Fibroblast of lung (primary cell): ENCODE results near the gene SLC25A27. TPM values are rescaled to one million over a fixed set of nuclear protein-coding genes. Genes with fewer than 3 reads are reported as not detected.

Source experiments
- DNase-seq, 2 donors: peaks; one replicate each; pipeline versions ENCODE4 v3.0.0 to v3.0.0-alpha.2; 2010; ENCODE audit warnings: low read depth in 2 of 2
- H2AFZ ChIP-seq: 2 replicates; pipeline ENCODE4 v1.5.1; 2012; ENCODE audit warnings: low read length, control low read depth, inconsistent platforms
- H3K27ac ChIP-seq: 2 replicates; pipeline ENCODE4 v1.5.1; 2011; ENCODE audit warnings: low read length, control low read depth; ENCODE audit not compliant: insufficient read depth
- H3K27me3 ChIP-seq: 2 replicates; pipeline ENCODE4 v1.5.1; 2011; ENCODE audit warnings: mild to moderate bottlenecking, low read length; ENCODE audit not compliant: control insufficient read depth, insufficient read depth
- H3K36me3 ChIP-seq: 2 replicates; pipeline ENCODE4 v1.5.1; 2011; ENCODE audit warnings: low read length; ENCODE audit not compliant: control insufficient read depth, insufficient read depth
- H3K4me1 ChIP-seq: 2 replicates; pipeline ENCODE4 v1.5.1; 2011; ENCODE audit warnings: low read length; ENCODE audit not compliant: control insufficient read depth, insufficient read depth; ENCODE audit errors: extremely low read depth
- H3K4me2 ChIP-seq: 2 replicates; pipeline ENCODE4 v1.5.1; 2011; ENCODE audit warnings: low read length, control low read depth; ENCODE audit not compliant: insufficient read depth; ENCODE audit errors: extremely low read depth
- H3K4me3 ChIP-seq, 4 experiments: fragments of 200-600 bp in 1 of 4; sonication (generic) in 1 of 4; replicated peaks in 1 of 4; 2 replicates each; pipeline ENCODE4 v1.5.1; 2011 to 2016; ENCODE audit warnings: low read length in 4 of 4, low read depth in 3 of 4, mild to moderate bottlenecking in 3 of 4, control low read depth in 2 of 4, inconsistent platforms in 1 of 4, mixed read lengths in 1 of 4; ENCODE audit not compliant: insufficient read depth in 1 of 4; ENCODE audit errors: control extremely low read depth in 1 of 4
- H3K79me2 ChIP-seq: 2 replicates; pipeline ENCODE4 v1.5.1; 2012; ENCODE audit warnings: mild to moderate bottlenecking, low read length, inconsistent platforms; ENCODE audit not compliant: control insufficient read depth, insufficient read depth
- H3K9ac ChIP-seq: 2 replicates; pipeline ENCODE4 v1.5.1; 2011; ENCODE audit warnings: mild to moderate bottlenecking, low read length, control low read depth; ENCODE audit not compliant: insufficient read depth
- H3K9me3 ChIP-seq: 2 replicates; pipeline ENCODE4 v1.5.1; 2012; ENCODE audit warnings: low read depth, low read length; ENCODE audit not compliant: control insufficient read depth, insufficient read depth
- H4K20me1 ChIP-seq: 2 replicates; pipeline ENCODE4 v1.5.1; 2011; ENCODE audit warnings: low read length; ENCODE audit not compliant: control insufficient read depth, insufficient read depth; ENCODE audit errors: extremely low read depth
- EZH2 ChIP-seq: IDR thresholded peaks from 2 replicates; pipeline ENCODE4 v1.5.1; 2012; ENCODE audit warnings: low read length, control low read depth, mild to moderate bottlenecking; ENCODE audit errors: missing control alignments
- polyA plus RNA-seq, 2 donors: library from polyadenylated mRNA; depleted of rRNA in 1 of 2; stranded (reverse) in 1 of 2; unstranded in 1 of 2; fragments of >200 nt; gene quantifications; 2 replicates each; pipeline ENCODE4 v1.2.1, GENCODE V29; 2011 to 2012; ENCODE audit warnings: missing spikeins in 1 of 2
- total RNA-seq: library from RNA; depleted of rRNA; stranded (reverse); fragments of >200 nt; gene quantifications from 2 replicates; pipeline ENCODE4 v1.2.1, GENCODE V29; 2014
- TF ChIP-seq, protein P1 (sequence below), 2 donors: IDR thresholded peaks in 1 of 2; conservative IDR thresholded peaks in 1 of 2; 1 replicate in 1 of 2; 2 replicates in 1 of 2; pipeline ENCODE4 v1.5.1; 2011 to 2012; ENCODE audit warnings: low read length in 2 of 2, control low read depth in 1 of 2, inconsistent platforms in 1 of 2, low read depth in 1 of 2, mild to moderate bottlenecking in 1 of 2

SLC25A27 gene
- total and polyA plus RNA-seq, 2 donors (not counting 1 experiment from before 2014, with no cell fraction given): 5.2 to 18.7 TPM

- H3K36me3 ChIP-seq: no peaks in the 10 kb centered on the region
- DNase-seq: no peak
- H3K9me3 ChIP-seq: no peaks in the 10 kb centered on the region
- H3K9ac ChIP-seq: no peak within 1 kb of the TSS
- H3K4me3 ChIP-seq: no peak within 1 kb of the TSS
- H3K4me1 ChIP-seq: no peaks in the 10 kb centered on the region
- H2AFZ ChIP-seq: no peak within 1 kb of the TSS
- no peak within 1 kb of the TSS for H3K27ac ChIP-seq
- H3K79me2 ChIP-seq: no peaks in the 10 kb centered on the region
- no peaks in the 10 kb centered on the region for H4K20me1 ChIP-seq
- TF ChIP-seq, protein P1, sequence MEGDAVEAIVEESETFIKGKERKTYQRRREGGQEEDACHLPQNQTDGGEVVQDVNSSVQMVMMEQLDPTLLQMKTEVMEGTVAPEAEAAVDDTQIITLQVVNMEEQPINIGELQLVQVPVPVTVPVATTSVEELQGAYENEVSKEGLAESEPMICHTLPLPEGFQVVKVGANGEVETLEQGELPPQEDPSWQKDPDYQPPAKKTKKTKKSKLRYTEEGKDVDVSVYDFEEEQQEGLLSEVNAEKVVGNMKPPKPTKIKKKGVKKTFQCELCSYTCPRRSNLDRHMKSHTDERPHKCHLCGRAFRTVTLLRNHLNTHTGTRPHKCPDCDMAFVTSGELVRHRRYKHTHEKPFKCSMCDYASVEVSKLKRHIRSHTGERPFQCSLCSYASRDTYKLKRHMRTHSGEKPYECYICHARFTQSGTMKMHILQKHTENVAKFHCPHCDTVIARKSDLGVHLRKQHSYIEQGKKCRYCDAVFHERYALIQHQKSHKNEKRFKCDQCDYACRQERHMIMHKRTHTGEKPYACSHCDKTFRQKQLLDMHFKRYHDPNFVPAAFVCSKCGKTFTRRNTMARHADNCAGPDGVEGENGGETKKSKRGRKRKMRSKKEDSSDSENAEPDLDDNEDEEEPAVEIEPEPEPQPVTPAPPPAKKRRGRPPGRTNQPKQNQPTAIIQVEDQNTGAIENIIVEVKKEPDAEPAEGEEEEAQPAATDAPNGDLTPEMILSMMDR (conservative IDR thresholded peaks at IDR 0.05 in 1 of 2, IDR thresholded peaks at IDR 0.05 in 1 of 2; ENCODE audit: low read depth in 1 of 2, low read length in 2 of 2): no peak
- no peak for TF ChIP-seq EZH2
- H3K27me3 ChIP-seq: no peaks in the 10 kb centered on the region
- H3K4me2 ChIP-seq: no peak within 1 kb of the TSS
Measured at GRCh38 chr6:46687619-46688097, 34.9 kb downstream of the SLC25A27 start, which contains the start of gene TDRD6. Gene TDRD6 (plus strand): TSS chr6:46687885. CDS start chr6:46688129, 244 bp downstream.

DNA sequence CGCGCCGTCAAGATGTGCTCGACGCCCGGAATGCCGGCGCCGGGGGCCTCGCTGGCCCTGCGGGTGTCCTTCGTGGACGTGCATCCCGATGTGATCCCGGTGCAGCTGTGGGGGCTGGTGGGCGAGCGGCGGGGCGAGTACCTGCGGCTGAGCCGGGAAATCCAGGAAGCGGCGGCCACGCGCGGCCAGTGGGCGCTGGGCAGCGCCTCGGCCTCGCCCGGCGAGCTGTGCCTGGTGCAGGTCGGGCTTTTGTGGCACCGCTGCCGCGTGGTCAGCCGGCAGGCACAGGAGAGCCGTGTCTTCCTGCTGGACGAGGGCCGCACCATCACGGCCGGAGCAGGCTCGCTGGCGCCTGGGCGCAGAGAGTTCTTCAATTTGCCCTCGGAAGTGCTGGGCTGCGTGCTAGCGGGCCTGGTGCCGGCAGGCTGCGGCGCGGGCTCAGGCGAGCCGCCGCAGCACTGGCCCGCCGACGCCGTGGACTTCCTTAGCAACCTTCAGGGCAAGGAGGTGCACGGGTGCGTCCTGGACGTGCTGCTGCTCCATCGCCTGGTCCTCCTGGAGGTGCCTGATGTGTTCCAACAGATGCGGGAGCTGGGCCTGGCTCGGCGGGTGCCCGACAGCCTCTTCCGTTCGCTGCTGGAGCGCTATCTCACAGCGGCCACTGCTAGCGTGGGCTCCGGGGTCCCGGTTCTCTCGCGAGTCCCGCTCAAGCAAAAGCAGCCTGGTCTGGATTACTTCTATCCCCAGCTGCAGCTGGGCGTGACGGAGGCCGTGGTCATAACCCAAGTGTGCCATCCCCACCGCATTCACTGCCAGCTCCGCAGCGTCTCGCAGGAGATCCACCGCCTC, 35.6 kb downstream of the SLC25A27 start:
- no peak overlapping the region for H3K9ac ChIP-seq
- H2AFZ ChIP-seq: no peak overlapping the region
- H3K79me2 ChIP-seq: no peaks in the 10 kb centered on the region
- no peaks in the 10 kb centered on the region for H3K9me3 ChIP-seq
- DNase-seq: no peak
- H3K27me3 ChIP-seq: no peaks in the 10 kb centered on the region
- TF ChIP-seq EZH2: no peak
- TF ChIP-seq, protein P1 (conservative IDR thresholded peaks at IDR 0.05 in 1 of 2, IDR thresholded peaks at IDR 0.05 in 1 of 2; ENCODE audit: low read depth in 1 of 2, low read length in 2 of 2): no peak
- no peak overlapping the region for H3K27ac ChIP-seq
- H3K4me1 ChIP-seq: no peaks in the 10 kb centered on the region
- H3K4me2 ChIP-seq: no peak overlapping the region
- H3K36me3 ChIP-seq: no peaks in the 10 kb centered on the region
- no peak overlapping the region for H3K4me3 ChIP-seq
- no peaks in the 10 kb centered on the region for H4K20me1 ChIP-seq

GRCh38 chr6:46688966-46689335, 36.2 kb downstream of the SLC25A27 start:
- no peak overlapping the region for H3K9ac ChIP-seq
- no peak overlapping the region for H2AFZ ChIP-seq
- no peaks in the 10 kb centered on the region for H3K9me3 ChIP-seq
- TF ChIP-seq, protein P1 (conservative IDR thresholded peaks at IDR 0.05 in 1 of 2, IDR thresholded peaks at IDR 0.05 in 1 of 2; ENCODE audit: low read depth in 1 of 2, low read length in 2 of 2): no peak
- TF ChIP-seq EZH2: no peak
- H3K27ac ChIP-seq: no peak overlapping the region
- H3K36me3 ChIP-seq: no peaks in the 10 kb centered on the region
- no peak overlapping the region for H3K4me3 ChIP-seq
- H3K27me3 ChIP-seq: no peaks in the 10 kb centered on the region
- H3K79me2 ChIP-seq: no peaks in the 10 kb centered on the region
- no peak for DNase-seq
- H3K4me2 ChIP-seq: no peak overlapping the region
- H4K20me1 ChIP-seq: no peaks in the 10 kb centered on the region
- H3K4me1 ChIP-seq: no peaks in the 10 kb centered on the region
